Ishikawa (cell line): ENCODE measurements around the gene PPP2R2C.

Experiments
- CEBPB ChIP-seq: IDR thresholded peaks from 2 replicates; pipeline ENCODE4 v1.6.1; 2012
- CREB1 ChIP-seq: IDR thresholded peaks from 2 replicates; pipeline ENCODE4 v1.6.1; 2012; ENCODE audit warnings: low read depth
- EGR1 ChIP-seq: IDR thresholded peaks from 2 replicates; pipeline ENCODE4 v1.6.1; 2012
- EP300 ChIP-seq: IDR thresholded peaks from 2 replicates; pipeline ENCODE4 v1.6.1; 2012; ENCODE audit warnings: borderline replicate concordance
- FOXM1 ChIP-seq: IDR thresholded peaks from 2 replicates; pipeline ENCODE4 v1.6.1; 2012; ENCODE audit warnings: low read depth, borderline replicate concordance
- NFIC ChIP-seq: IDR thresholded peaks from 2 replicates; pipeline ENCODE4 v1.6.1; 2012
- RAD21 ChIP-seq: IDR thresholded peaks from 2 replicates; pipeline ENCODE4 v1.6.1; 2012; ENCODE audit warnings: low read depth
- TAF1 ChIP-seq: IDR thresholded peaks from 2 replicates; pipeline ENCODE4 v1.6.1; 2012; ENCODE audit warnings: low read depth, mild to moderate bottlenecking
- TCF12 ChIP-seq: IDR thresholded peaks from 2 replicates; pipeline ENCODE4 v1.6.1; 2012; ENCODE audit warnings: low read depth
- TEAD4 ChIP-seq: IDR thresholded peaks from 2 replicates; pipeline ENCODE4 v1.6.1; 2012
- YY1 ChIP-seq: IDR thresholded peaks from 2 replicates; pipeline ENCODE4 v1.6.1; 2012; ENCODE audit warnings: low read depth
- ZBTB7A ChIP-seq: IDR thresholded peaks from 2 replicates; pipeline ENCODE4 v1.6.1; 2012; ENCODE audit warnings: low read depth
- TF ChIP-seq, protein P1 (sequence below): IDR thresholded peaks from 2 replicates; pipeline ENCODE4 v1.6.1; 2012
- TF ChIP-seq, protein P2 (sequence below): IDR thresholded peaks from 2 replicates; pipeline ENCODE4 v1.6.1; 2012; ENCODE audit warnings: low read depth, mild to moderate bottlenecking

DNA sequence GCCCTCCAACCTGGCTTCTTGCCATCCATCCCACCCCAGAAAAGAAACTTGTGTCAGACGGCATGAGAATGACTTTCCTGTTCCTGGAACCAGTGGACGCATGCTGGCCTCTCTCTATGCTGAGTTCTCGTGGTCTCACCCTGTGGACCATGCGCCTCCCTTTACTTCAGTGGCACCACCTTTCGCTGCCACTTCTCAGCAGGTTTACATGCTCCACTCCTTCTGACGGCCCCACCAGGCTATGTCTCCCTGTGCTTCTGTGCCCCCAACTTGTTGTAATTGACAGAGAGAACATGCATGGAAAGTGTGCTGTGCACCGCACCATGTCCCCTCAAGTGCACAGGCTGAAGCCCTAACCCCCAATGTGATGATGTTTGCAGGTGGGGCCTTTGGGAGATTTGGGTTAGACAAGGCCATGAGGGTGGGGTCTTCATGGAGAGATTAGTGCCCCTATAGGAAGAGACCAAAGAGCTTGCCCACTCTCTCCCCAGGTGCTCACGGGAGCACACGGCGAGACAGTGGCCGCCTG, 3.1 kb upstream of the PPP2R2C start:
- TF ChIP-seq RAD21 (no peak), TAF1 (no peak), FOXM1 (no peak), CEBPB (no peak), NFIC (no peak), TCF12 (no peak), ZBTB7A (no peak), EP300 (no peak), TEAD4 (no peak), EGR1 (no peak), CREB1 (no peak), YY1 (no peak)
- TF ChIP-seq, protein P1, sequence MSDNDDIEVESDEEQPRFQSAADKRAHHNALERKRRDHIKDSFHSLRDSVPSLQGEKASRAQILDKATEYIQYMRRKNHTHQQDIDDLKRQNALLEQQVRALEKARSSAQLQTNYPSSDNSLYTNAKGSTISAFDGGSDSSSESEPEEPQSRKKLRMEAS, result no peak
- TF ChIP-seq, protein P2, sequence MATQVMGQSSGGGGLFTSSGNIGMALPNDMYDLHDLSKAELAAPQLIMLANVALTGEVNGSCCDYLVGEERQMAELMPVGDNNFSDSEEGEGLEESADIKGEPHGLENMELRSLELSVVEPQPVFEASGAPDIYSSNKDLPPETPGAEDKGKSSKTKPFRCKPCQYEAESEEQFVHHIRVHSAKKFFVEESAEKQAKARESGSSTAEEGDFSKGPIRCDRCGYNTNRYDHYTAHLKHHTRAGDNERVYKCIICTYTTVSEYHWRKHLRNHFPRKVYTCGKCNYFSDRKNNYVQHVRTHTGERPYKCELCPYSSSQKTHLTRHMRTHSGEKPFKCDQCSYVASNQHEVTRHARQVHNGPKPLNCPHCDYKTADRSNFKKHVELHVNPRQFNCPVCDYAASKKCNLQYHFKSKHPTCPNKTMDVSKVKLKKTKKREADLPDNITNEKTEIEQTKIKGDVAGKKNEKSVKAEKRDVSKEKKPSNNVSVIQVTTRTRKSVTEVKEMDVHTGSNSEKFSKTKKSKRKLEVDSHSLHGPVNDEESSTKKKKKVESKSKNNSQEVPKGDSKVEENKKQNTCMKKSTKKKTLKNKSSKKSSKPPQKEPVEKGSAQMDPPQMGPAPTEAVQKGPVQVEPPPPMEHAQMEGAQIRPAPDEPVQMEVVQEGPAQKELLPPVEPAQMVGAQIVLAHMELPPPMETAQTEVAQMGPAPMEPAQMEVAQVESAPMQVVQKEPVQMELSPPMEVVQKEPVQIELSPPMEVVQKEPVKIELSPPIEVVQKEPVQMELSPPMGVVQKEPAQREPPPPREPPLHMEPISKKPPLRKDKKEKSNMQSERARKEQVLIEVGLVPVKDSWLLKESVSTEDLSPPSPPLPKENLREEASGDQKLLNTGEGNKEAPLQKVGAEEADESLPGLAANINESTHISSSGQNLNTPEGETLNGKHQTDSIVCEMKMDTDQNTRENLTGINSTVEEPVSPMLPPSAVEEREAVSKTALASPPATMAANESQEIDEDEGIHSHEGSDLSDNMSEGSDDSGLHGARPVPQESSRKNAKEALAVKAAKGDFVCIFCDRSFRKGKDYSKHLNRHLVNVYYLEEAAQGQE, result no peak
